GM18517 (cell line): Measurements from ENCODE around the gene SLC4A8.
A peak's percentile ranks its signal among the peaks of the same experiment; 100 is the strongest.

ENCODE experiments used
- ATAC-seq: cut with Tn5 transposase; IDR thresholded peaks from one replicate; pipeline ENCODE4 v1.9.1; 2021; ENCODE audit warnings: mild to moderate bottlenecking, moderate library complexity; ENCODE audit not compliant: unreplicated experiment

Gene SLC4A8

GRCh38 chr12:51393676-51394545, 30.7 kb upstream of the SLC4A8 start:
- no peak for ATAC-seq

GRCh38 chr12:51395283-51396230, 29.1 kb upstream of the SLC4A8 start:
- peak; percentile 47 for ATAC-seq

GRCh38 chr12:51397670-51398069, 27.0 kb upstream of the SLC4A8 start:
- ATAC-seq = no peak

- ATAC-seq = no peak
Measured at GRCh38 chr12:51399891-51400290, 24.7 kb upstream of the SLC4A8 start.

GRCh38 chr12:51401020-51401419, 23.6 kb upstream of the SLC4A8 start:
- ATAC-seq = no peak

- ATAC-seq = no peak
Measured at GRCh38 chr12:51401486-51401885, 23.1 kb upstream of the SLC4A8 start.

GRCh38 chr12:51401900-51402299, 22.7 kb upstream of the SLC4A8 start:
- ATAC-seq = no peak

- no peak for ATAC-seq
Measured at GRCh38 chr12:51403159-51403558, 21.5 kb upstream of the SLC4A8 start.

GRCh38 chr12:51403681-51404136, 20.9 kb upstream of the SLC4A8 start:
- no peak for ATAC-seq

GRCh38 chr12:51404627-51405026, 20.0 kb upstream of the SLC4A8 start:
- ATAC-seq = no peak

GRCh38 chr12:51405801-51406207, 18.8 kb upstream of the SLC4A8 start:
- ATAC-seq = no peak

- ATAC-seq = no peak
Measured at GRCh38 chr12:51406290-51406689, 18.3 kb upstream of the SLC4A8 start.

GRCh38 chr12:51406859-51407258, 17.8 kb upstream of the SLC4A8 start:
- no peak for ATAC-seq

GRCh38 chr12:51407604-51408003, 17.0 kb upstream of the SLC4A8 start:
- no peak for ATAC-seq

- ATAC-seq = no peak
Measured at GRCh38 chr12:51409846-51410245, 14.8 kb upstream of the SLC4A8 start.

- no peak for ATAC-seq
Measured at GRCh38 chr12:51413149-51413548, 11.5 kb upstream of the SLC4A8 start.

- no peak for ATAC-seq
Measured at GRCh38 chr12:51413791-51414190, 10.8 kb upstream of the SLC4A8 start.

GRCh38 chr12:51415931-51416330, 8.7 kb upstream of the SLC4A8 start:
- ATAC-seq = no peak

- no peak for ATAC-seq
Measured at GRCh38 chr12:51417826-51418225, 6.8 kb upstream of the SLC4A8 start.

- no peak for ATAC-seq
Measured at GRCh38 chr12:51419425-51420193, 5.0 kb upstream of the SLC4A8 start.
